CD8-positive, alpha-beta memory T cell (primary cell): ENCODE data around the gene SMYD4. TPM values are rescaled to one million over a fixed set of nuclear protein-coding genes. Genes with fewer than 3 reads are reported as not detected.
"Not testable (repeated sequence)": the region's sequence is repeated elsewhere in the genome, so short reads cannot be mapped to it uniquely, and the experiment has no call there.

Experiments
- CTCF ChIA-PET: fragments of 350-600 bp; sonication (Branson Sonifier 250); formaldehyde crosslinking; loops from one replicate; lab custom pipeline; 2021; ENCODE audit warnings: antibody characterized with exemption; lab: Charles Lee
- POLR2A ChIA-PET: fragments of 350-600 bp; sonication (Branson Sonifier 250); formaldehyde crosslinking; loops from one replicate; lab custom pipeline; 2021; ENCODE audit warnings: antibody characterized with exemption; lab: Charles Lee
- DNase-seq, 5 donors: peaks; one replicate each; pipeline versions ENCODE4 v3.0.0 to v3.0.0-alpha.2; 2020 to 2022; ENCODE audit warnings: mixed read lengths in 1 of 5
- H3K27ac ChIP-seq: one replicate; pipeline ENCODE4 v1.7.0; 2013; ENCODE audit warnings: low read depth, mild to moderate bottlenecking, low read length, moderate library complexity
- H3K27me3 ChIP-seq: 2 replicates; pipeline ENCODE4 v1.7.0; 2013; ENCODE audit warnings: low read length, mild to moderate bottlenecking; ENCODE audit not compliant: insufficient read depth, poor library complexity, severe bottlenecking
- H3K36me3 ChIP-seq: 2 replicates; pipeline ENCODE4 v1.7.0; 2013; ENCODE audit warnings: mild to moderate bottlenecking, low read length, moderate library complexity; ENCODE audit not compliant: insufficient read depth
- H3K4me1 ChIP-seq: 2 replicates; pipeline ENCODE4 v1.7.0; 2013; ENCODE audit warnings: mild to moderate bottlenecking, low read length, moderate library complexity; ENCODE audit not compliant: insufficient read depth
- H3K4me3 ChIP-seq: 2 replicates; pipeline ENCODE4 v1.7.0; 2013; ENCODE audit warnings: mild to moderate bottlenecking, low read length
- H3K9me3 ChIP-seq: 2 replicates; pipeline ENCODE4 v1.7.0; 2013; ENCODE audit warnings: mild to moderate bottlenecking, low read length
- H3K27ac Mint-ChIP-seq, 8 donors: one replicate each; pipeline ENCODE4 v1.8.0; 2020 to 2021; ENCODE audit warnings: mixed read lengths in 8 of 8, mild to moderate bottlenecking in 6 of 8, inconsistent platforms in 3 of 8, moderate library complexity in 3 of 8
- H3K27me3 Mint-ChIP-seq, 2 donors: one replicate each; pipeline ENCODE4 v1.8.0; 2020 to 2021; ENCODE audit warnings: mixed read lengths in 2 of 2, mild to moderate bottlenecking in 1 of 2, moderate library complexity in 1 of 2
- H3K36me3 Mint-ChIP-seq, 3 donors: one replicate each; pipeline ENCODE4 v1.8.0; 2020 to 2021; ENCODE audit warnings: mixed read lengths in 3 of 3, inconsistent platforms in 1 of 3, mild to moderate bottlenecking in 1 of 3
- H3K4me1 Mint-ChIP-seq, 3 donors: one replicate each; pipeline ENCODE4 v1.8.0; 2020 to 2021; ENCODE audit warnings: mixed read lengths in 3 of 3, inconsistent platforms in 1 of 3, mild to moderate bottlenecking in 1 of 3
- H3K4me3 Mint-ChIP-seq, 7 donors: one replicate each; pipeline ENCODE4 v1.8.0; 2020 to 2021; ENCODE audit warnings: mixed read lengths in 7 of 7, mild to moderate bottlenecking in 6 of 7, moderate library complexity in 4 of 7, inconsistent platforms in 2 of 7
- H3K9me3 Mint-ChIP-seq, 5 donors: one replicate each; pipeline ENCODE4 v1.8.0; 2020 to 2022; ENCODE audit warnings: mixed read lengths in 5 of 5, mild to moderate bottlenecking in 3 of 5, moderate library complexity in 2 of 5, inconsistent platforms in 1 of 5
- polyA plus RNA-seq: library from polyadenylated mRNA; unstranded; fragments of 300-500 nt; fragmentation: Illumina TruSeq; gene quantifications from one replicate; pipeline ENCODE4 v1.2.3, GENCODE V29; 2021
- total RNA-seq, 2 experiments: library from RNA; stranded (reverse); gene quantifications; one replicate each; pipeline ENCODE4 v1.2.3, GENCODE V29; 2021

The SMYD4 gene
- total and polyA plus RNA-seq, 3 experiments from 2014 or later = 16.4 to 20.1 (median 18.7) TPM

GRCh38 chr17:1742371-1743087 lies 87.2 kb downstream of the SMYD4 start, which contains the start of gene SERPINF2:
Gene SERPINF2, plus strand, starts transcription at chr17:1742871. Its CDS starts 2,125 bp downstream, at chr17:1744996.
- H3K36me3 ChIP-seq = no peaks in the 10 kb centered on the region
- H3K27ac Mint-ChIP-seq = peak within 1 kb of the TSS in 1 of 8 donors; percentile 38
- H3K9me3 Mint-ChIP-seq = no peaks in the 10 kb centered on the region
- DNase-seq = no peak
- no peak within 1 kb of the TSS for H3K4me3 Mint-ChIP-seq
- H3K27me3 Mint-ChIP-seq = no peaks in the 10 kb centered on the region
- no peaks in the 10 kb centered on the region for H3K9me3 ChIP-seq
- H3K4me3 ChIP-seq = no peak within 1 kb of the TSS
- H3K27ac ChIP-seq = no peak within 1 kb of the TSS
- H3K4me1 Mint-ChIP-seq = no peaks in the 10 kb centered on the region
- peaks cover 0 to 5% (median 0%) of the 10 kb centered on the region in 3 donors for H3K36me3 Mint-ChIP-seq
- H3K4me1 ChIP-seq = no peaks in the 10 kb centered on the region
- H3K27me3 ChIP-seq = no peaks in the 10 kb centered on the region
- POLR2A ChIA-PET = no interaction called here
- CTCF ChIA-PET = no interaction called here

GRCh38 chr17:1741899-1742298 lies 87.8 kb downstream of the SMYD4 start:
- POLR2A ChIA-PET, H3K4me1 Mint-ChIP-seq, H3K4me3 Mint-ChIP-seq, DNase-seq, H3K27me3 Mint-ChIP-seq, H3K9me3 Mint-ChIP-seq, H3K4me1 ChIP-seq, H3K27me3 ChIP-seq, H3K27ac Mint-ChIP-seq, CTCF ChIA-PET, H3K9me3 ChIP-seq, H3K36me3 ChIP-seq, H3K4me3 ChIP-seq, H3K27ac ChIP-seq: not testable (repeated sequence)
- peaks cover 0 to 11% (median 2%) of the 10 kb centered on the region in 3 donors for H3K36me3 Mint-ChIP-seq

GRCh38 chr17:1737531-1738291 lies 92.0 kb downstream of the SMYD4 start:
- Histone ChIP-seq H3K4me3 (no peak overlapping the region), H3K27ac (no peak overlapping the region), H3K36me3 (no peaks in the 10 kb centered on the region), H3K4me1 (no peaks in the 10 kb centered on the region), H3K27me3 (no peaks in the 10 kb centered on the region), H3K9me3 (no peaks in the 10 kb centered on the region)
- Mint-ChIP-seq H3K36me3 (peaks cover 0 to 42% (median 7%) of the 10 kb centered on the region in 3 donors), H3K27ac (no peak overlapping the region), H3K4me1 (peaks cover 0 to 4% (median 0%) of the 10 kb centered on the region in 3 donors), H3K4me3 (no peak overlapping the region), H3K9me3 (no peaks in the 10 kb centered on the region), H3K27me3 (peaks cover 0 to 2% of the 10 kb centered on the region in 2 donors)
- ChIA-PET POLR2A (no interaction called here), CTCF (no interaction called here)
- no peak for DNase-seq

GRCh38 chr17:1736348-1737281 lies 93.1 kb downstream of the SMYD4 start:
- peaks cover 0 to 47% (median 7%) of the 10 kb centered on the region in 3 donors for H3K36me3 Mint-ChIP-seq
- Histone ChIP-seq H3K4me3 (no peak overlapping the region), H3K4me1 (no peaks in the 10 kb centered on the region), H3K9me3 (no peaks in the 10 kb centered on the region), H3K27ac (no peak overlapping the region), H3K36me3 (no peaks in the 10 kb centered on the region), H3K27me3 (no peaks in the 10 kb centered on the region)
- H3K27me3 Mint-ChIP-seq = peaks cover 0 to 2% of the 10 kb centered on the region in 2 donors
- DNase-seq = no peak
- no peak overlapping the region for H3K27ac Mint-ChIP-seq
- ChIA-PET CTCF (interaction anchor here (0.6 kb wide), 1 partner anchor 31 kb away, joined by 3 read pairs; no protein-coding TSS in a partner anchor), POLR2A (no interaction called here)
- H3K9me3 Mint-ChIP-seq = no peaks in the 10 kb centered on the region
- no peak overlapping the region for H3K4me3 Mint-ChIP-seq
- peaks cover 0 to 4% (median 0%) of the 10 kb centered on the region in 3 donors for H3K4me1 Mint-ChIP-seq

- CTCF ChIA-PET = no interaction called here
- DNase-seq = no peak
- Mint-ChIP-seq H3K27ac (no peak overlapping the region), H3K4me1 (peaks cover 0 to 4% (median 0%) of the 10 kb centered on the region in 3 donors), H3K36me3 (peaks cover 0 to 51% (median 7%) of the 10 kb centered on the region in 3 donors), H3K9me3 (no peaks in the 10 kb centered on the region), H3K4me3 (no peak overlapping the region), H3K27me3 (peaks cover 0 to 2% of the 10 kb centered on the region in 2 donors)
- H3K4me3 ChIP-seq = no peak overlapping the region
- no peaks in the 10 kb centered on the region for H3K36me3 ChIP-seq
- POLR2A ChIA-PET = no interaction called here
- H3K27me3 ChIP-seq = no peaks in the 10 kb centered on the region
- no peak overlapping the region for H3K27ac ChIP-seq
- H3K4me1 ChIP-seq = no peaks in the 10 kb centered on the region
- H3K9me3 ChIP-seq = no peaks in the 10 kb centered on the region
Observed at GRCh38 chr17:1735834-1736347, 93.8 kb downstream of the SMYD4 start.

- Histone ChIP-seq H3K27ac (no peak overlapping the region), H3K9me3 (no peaks in the 10 kb centered on the region), H3K4me1 (no peaks in the 10 kb centered on the region), H3K27me3 (no peaks in the 10 kb centered on the region), H3K36me3 (no peaks in the 10 kb centered on the region), H3K4me3 (no peak overlapping the region)
- no peak overlapping the region for H3K27ac Mint-ChIP-seq
- H3K27me3 Mint-ChIP-seq = peaks cover 0 to 2% of the 10 kb centered on the region in 2 donors
- CTCF ChIA-PET = no interaction called here
- POLR2A ChIA-PET = no interaction called here
- H3K36me3 Mint-ChIP-seq = peaks cover 0 to 53% (median 7%) of the 10 kb centered on the region in 3 donors
- peaks cover 0 to 4% (median 0%) of the 10 kb centered on the region in 3 donors for H3K4me1 Mint-ChIP-seq
- H3K4me3 Mint-ChIP-seq = no peak overlapping the region
- no peaks in the 10 kb centered on the region for H3K9me3 Mint-ChIP-seq
- no peak for DNase-seq
Observed at GRCh38 chr17:1735418-1735817, 94.3 kb downstream of the SMYD4 start.

GRCh38 chr17:1733759-1734158 lies 95.9 kb downstream of the SMYD4 start:
- Histone ChIP-seq H3K9me3 (no peaks in the 10 kb centered on the region), H3K27ac (no peak overlapping the region), H3K36me3 (no peaks in the 10 kb centered on the region), H3K27me3 (no peaks in the 10 kb centered on the region), H3K4me1 (no peaks in the 10 kb centered on the region), H3K4me3 (no peak overlapping the region)
- Mint-ChIP-seq H3K4me1 (peaks cover 6 to 15% (median 8%) of the 10 kb centered on the region in 3 donors), H3K27me3 (peaks cover 0 to 2% of the 10 kb centered on the region in 2 donors), H3K9me3 (no peaks in the 10 kb centered on the region), H3K36me3 (peaks cover 0 to 65% (median 14%) of the 10 kb centered on the region in 3 donors), H3K27ac (no peak overlapping the region), H3K4me3 (no peak overlapping the region)
- no peak for DNase-seq
- ChIA-PET CTCF (no interaction called here), POLR2A (interaction anchor here (1.2 kb wide), 1 partner anchor 9 kb away, joined by 3 read pairs; the partner anchor contains the start of gene WDR81)
